HG03354 (cell line): ENCODE measurements around the gene RNU7-1.

Source experiments
- ATAC-seq: cut with Tn5 transposase; IDR thresholded peaks from one replicate; pipeline ENCODE4 v1.9.1; 2021; ENCODE audit warnings: mild to moderate bottlenecking; ENCODE audit not compliant: unreplicated experiment, poor library complexity, severe bottlenecking

The RNU7-1 gene

GRCh38 chr12:6980075-6980474, 36.5 kb downstream of the RNU7-1 start:
- no peak for ATAC-seq

GRCh38 chr12:6980740-6981139, 37.1 kb downstream of the RNU7-1 start:
- no peak for ATAC-seq

GRCh38 chr12:6981152-6982052, 37.8 kb downstream of the RNU7-1 start:
- ATAC-seq, result no peak

GRCh38 chr12:6982532-6982931, 38.9 kb downstream of the RNU7-1 start:
- no peak for ATAC-seq

- no peak for ATAC-seq
Measured at GRCh38 chr12:6987956-6988553, 44.4 kb downstream of the RNU7-1 start.
